OCI-LY1 (cell line): Measurements from ENCODE around the gene ZNF185.

Source experiments
- H2AFZ ChIP-seq: fragments of 200-600 bp; sonication (generic), shearing (Covaris generic); 2 replicates; pipeline ENCODE4 v1.6.0; 2014; ENCODE audit warnings: antibody characterized with exemption, mild to moderate bottlenecking, low read length
- H3F3A ChIP-seq: fragments of 200-600 bp; sonication (generic), shearing (Covaris generic); 2 replicates; pipeline ENCODE4 v1.6.0; 2014; ENCODE audit warnings: mild to moderate bottlenecking, antibody characterized with exemption, low read length, moderate library complexity; ENCODE audit not compliant: insufficient read depth
- H3K27ac ChIP-seq: fragments of 200-600 bp; sonication (generic); 2 replicates; pipeline ENCODE4 v1.5.1; 2014; ENCODE audit warnings: low read length, mixed run types, mild to moderate bottlenecking, low read depth; ENCODE audit not compliant: poor library complexity, severe bottlenecking
- H3K27me3 ChIP-seq: fragments of 200-600 bp; sonication (generic); 2 replicates; pipeline ENCODE4 v1.6.0; 2014; ENCODE audit warnings: antibody characterized with exemption, mild to moderate bottlenecking, low read length, moderate library complexity; ENCODE audit not compliant: insufficient read depth
- H3K36me3 ChIP-seq: fragments of 200-600 bp; sonication (generic); 2 replicates; pipeline ENCODE4 v1.6.1; 2014; ENCODE audit warnings: mild to moderate bottlenecking, antibody characterized with exemption, low read length, moderate library complexity, mixed read lengths; ENCODE audit not compliant: insufficient read depth
- H3K4me1 ChIP-seq: fragments of 200-600 bp; sonication (generic); 2 replicates; pipeline ENCODE4 v1.5.1; 2014; ENCODE audit warnings: mild to moderate bottlenecking, low read length, moderate library complexity; ENCODE audit not compliant: insufficient read depth, severe bottlenecking
- H3K4me2 ChIP-seq: fragments of 200-600 bp; sonication (generic), shearing (Covaris generic); 2 replicates; pipeline ENCODE4 v1.6.1; 2014; ENCODE audit warnings: low read length
- H3K4me3 ChIP-seq: fragments of 200-600 bp; sonication (generic); 2 replicates; pipeline ENCODE4 v1.5.1; 2014; ENCODE audit warnings: low read length, low read depth, mild to moderate bottlenecking, mixed read lengths; ENCODE audit not compliant: poor library complexity, severe bottlenecking
- H3K79me2 ChIP-seq: fragments of 200-600 bp; shearing (Covaris generic); 2 replicates; pipeline ENCODE4 v1.6.1; 2016; ENCODE audit warnings: mixed run types, low read length, mixed read lengths; ENCODE audit not compliant: insufficient read depth
- H3K9ac ChIP-seq: fragments of 200-600 bp; sonication (generic), shearing (Covaris generic); 2 replicates; pipeline ENCODE4 v1.6.1; 2014; ENCODE audit warnings: mild to moderate bottlenecking, low read length, mixed read lengths
- H3K9me2 ChIP-seq: fragments of 200-600 bp; sonication (generic), shearing (Covaris generic); 2 replicates; pipeline ENCODE4 v1.6.1; 2014; ENCODE audit warnings: low read depth, mild to moderate bottlenecking, low read length, mixed read lengths
- H3K9me3 ChIP-seq: fragments of 200-600 bp; shearing (Covaris generic); 2 replicates; pipeline ENCODE4 v1.6.1; 2014; ENCODE audit warnings: low read length, mixed read lengths
- H4K20me1 ChIP-seq: fragments of 200-600 bp; sonication (generic), shearing (Covaris generic); 2 replicates; pipeline ENCODE4 v1.6.0; 2016; ENCODE audit warnings: mild to moderate bottlenecking, low read length; ENCODE audit not compliant: insufficient read depth
- CTCF ChIP-seq: fragments of 200-600 bp; sonication (generic), shearing (Covaris generic); IDR thresholded peaks from 2 replicates; pipeline ENCODE4 v1.5.1; 2017; ENCODE audit warnings: mild to moderate bottlenecking, antibody characterized with exemption, low read length, moderate library complexity, mixed read lengths
- EZH2 ChIP-seq: fragments of 200-600 bp; sonication (generic), shearing (Covaris generic); IDR thresholded peaks from 2 replicates; pipeline ENCODE4 v1.8.0; 2017; ENCODE audit warnings: borderline replicate concordance, mixed run types, mild to moderate bottlenecking, antibody characterized with exemption, low read length, moderate library complexity, mixed read lengths

The ZNF185 gene

GRCh38 chrX:152886716-152887115 lies 11.2 kb upstream of the ZNF185 start:
- Histone ChIP-seq H3F3A (no peaks in the 10 kb centered on the region), H3K4me3 (no peak overlapping the region)
- no peak for TF ChIP-seq EZH2
- TF ChIP-seq CTCF = no peak

GRCh38 chrX:152892499-152892898 lies 5.4 kb upstream of the ZNF185 start:
- H3K27me3 ChIP-seq = no peaks in the 10 kb centered on the region
- H2AFZ ChIP-seq = no peak overlapping the region
- no peak overlapping the region for H3K9ac ChIP-seq
- no peaks in the 10 kb centered on the region for H3F3A ChIP-seq
- no peaks in the 10 kb centered on the region for H3K9me2 ChIP-seq
- no peak overlapping the region for H3K27ac ChIP-seq
- H3K4me2 ChIP-seq = no peak overlapping the region
- no peak overlapping the region for H3K4me3 ChIP-seq
- no peaks in the 10 kb centered on the region for H4K20me1 ChIP-seq
- H3K79me2 ChIP-seq = no peaks in the 10 kb centered on the region
- no peaks in the 10 kb centered on the region for H3K4me1 ChIP-seq
- H3K9me3 ChIP-seq = no peaks in the 10 kb centered on the region
- no peak for TF ChIP-seq CTCF
- no peak for TF ChIP-seq EZH2
- H3K36me3 ChIP-seq = no peaks in the 10 kb centered on the region

More at GRCh38 chrX:152886716-152887115, 11.2 kb upstream of the ZNF185 start:
- no peaks in the 10 kb centered on the region for H4K20me1 ChIP-seq
- H3K27me3 ChIP-seq = no peaks in the 10 kb centered on the region
- no peak overlapping the region for H3K4me2 ChIP-seq
- H3K4me1 ChIP-seq = no peaks in the 10 kb centered on the region
- no peaks in the 10 kb centered on the region for H3K9me2 ChIP-seq
- no peaks in the 10 kb centered on the region for H3K9me3 ChIP-seq
- no peaks in the 10 kb centered on the region for H3K36me3 ChIP-seq
- no peak overlapping the region for H3K9ac ChIP-seq
- H2AFZ ChIP-seq = no peak overlapping the region
- H3K27ac ChIP-seq = no peak overlapping the region
- H3K79me2 ChIP-seq = no peaks in the 10 kb centered on the region

- no peak overlapping the region for H3K9ac ChIP-seq
- no peaks in the 10 kb centered on the region for H3F3A ChIP-seq
- no peak overlapping the region for H2AFZ ChIP-seq
- H4K20me1 ChIP-seq = no peaks in the 10 kb centered on the region
- no peak for TF ChIP-seq EZH2
- TF ChIP-seq CTCF = no peak
- no peak overlapping the region for H3K27ac ChIP-seq
- H3K9me2 ChIP-seq = no peaks in the 10 kb centered on the region
- no peak overlapping the region for H3K4me3 ChIP-seq
- no peaks in the 10 kb centered on the region for H3K79me2 ChIP-seq
- H3K9me3 ChIP-seq = no peaks in the 10 kb centered on the region
- H3K4me1 ChIP-seq = no peaks in the 10 kb centered on the region
- no peaks in the 10 kb centered on the region for H3K27me3 ChIP-seq
- H3K4me2 ChIP-seq = no peak overlapping the region
- H3K36me3 ChIP-seq = no peaks in the 10 kb centered on the region
Measured at GRCh38 chrX:152892999-152893891, 4.6 kb upstream of the ZNF185 start.
